Measurements from ENCODE around the gene OTOS. TPM values are rescaled to one million over a fixed set of nuclear protein-coding genes. Genes with fewer than 3 reads are reported as not detected.

OTOS gene
- total RNA-seq, 1 donor from 2014 or later, result not detected

DNA sequence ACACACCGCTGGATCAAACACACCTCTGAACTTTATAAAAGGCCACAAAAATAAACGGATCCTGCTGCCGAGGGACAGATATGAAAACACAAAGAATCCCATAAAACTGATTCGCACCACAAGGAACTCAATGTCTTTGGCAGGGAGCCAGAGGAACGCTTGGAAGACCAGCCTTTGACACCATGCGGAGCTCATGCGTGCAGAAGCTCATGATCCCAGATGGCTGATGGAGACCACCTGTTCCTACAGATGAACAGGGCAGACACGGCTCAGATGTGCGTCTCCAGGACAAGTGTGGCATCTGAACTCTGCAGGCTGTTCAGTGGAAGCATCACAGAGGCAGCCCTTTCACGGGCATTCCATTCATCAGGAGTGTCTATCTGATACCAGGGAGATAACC, 29.2 kb downstream of the OTOS start:
- Mint-ChIP-seq H3K27ac (no peak overlapping the region), H3K27me3 (peaks cover 40% of the 10 kb centered on the region), H3K4me1 (ENCODE audit: low read depth) (no peaks in the 10 kb centered on the region), H3K36me3 (ENCODE audit: insufficient read depth) (no peaks in the 10 kb centered on the region), H3K9me3 (ENCODE audit: low read depth) (peaks cover 4% of the 10 kb centered on the region), H3K4me3 (ENCODE audit: low read depth) (no peak overlapping the region)
- no peak for TF ChIP-seq CTCF (IDR thresholded peaks at IDR 0.05; ENCODE audit: unreplicated experiment)
- DNase-seq (ENCODE audit: low spot score, unreplicated experiment), result no peak

- Mint-ChIP-seq H3K4me1 (ENCODE audit: low read depth) (no peaks in the 10 kb centered on the region), H3K27ac (no peak overlapping the region), H3K9me3 (ENCODE audit: low read depth) (no peaks in the 10 kb centered on the region), H3K27me3 (peaks cover 36% of the 10 kb centered on the region), H3K4me3 (ENCODE audit: low read depth) (no peak overlapping the region), H3K36me3 (ENCODE audit: insufficient read depth) (no peaks in the 10 kb centered on the region)
- TF ChIP-seq CTCF (IDR thresholded peaks at IDR 0.05; ENCODE audit: unreplicated experiment), result no peak
- DNase-seq (ENCODE audit: low spot score, unreplicated experiment), result no peak
These were observed 31.1 kb downstream of the OTOS start for GRCh38 chr2:240109386-240109785.

- H3K27me3 Mint-ChIP-seq, result peaks cover 32% of the 10 kb centered on the region
- no peaks in the 10 kb centered on the region for H3K9me3 Mint-ChIP-seq (ENCODE audit: low read depth)
- TF ChIP-seq CTCF (IDR thresholded peaks at IDR 0.05; ENCODE audit: unreplicated experiment), result no peak
- no peak for DNase-seq (ENCODE audit: low spot score, unreplicated experiment)
- no peaks in the 10 kb centered on the region for H3K4me1 Mint-ChIP-seq (ENCODE audit: low read depth)
- no peak overlapping the region for H3K4me3 Mint-ChIP-seq (ENCODE audit: low read depth)
- no peak overlapping the region for H3K27ac Mint-ChIP-seq
- no peaks in the 10 kb centered on the region for H3K36me3 Mint-ChIP-seq (ENCODE audit: insufficient read depth)
These were observed 33.0 kb downstream of the OTOS start for GRCh38 chr2:240107477-240107796.

GRCh38 chr2:240106765-240107476, 33.5 kb downstream of the OTOS start:
- Mint-ChIP-seq H3K4me3 (ENCODE audit: low read depth) (no peak overlapping the region), H3K4me1 (ENCODE audit: low read depth) (no peaks in the 10 kb centered on the region), H3K27me3 (peaks cover 29% of the 10 kb centered on the region), H3K9me3 (ENCODE audit: low read depth) (no peaks in the 10 kb centered on the region), H3K27ac (no peak overlapping the region), H3K36me3 (ENCODE audit: insufficient read depth) (no peaks in the 10 kb centered on the region)
- no peak for TF ChIP-seq CTCF (IDR thresholded peaks at IDR 0.05; ENCODE audit: unreplicated experiment)
- DNase-seq (ENCODE audit: low spot score, unreplicated experiment), result no peak

DNA sequence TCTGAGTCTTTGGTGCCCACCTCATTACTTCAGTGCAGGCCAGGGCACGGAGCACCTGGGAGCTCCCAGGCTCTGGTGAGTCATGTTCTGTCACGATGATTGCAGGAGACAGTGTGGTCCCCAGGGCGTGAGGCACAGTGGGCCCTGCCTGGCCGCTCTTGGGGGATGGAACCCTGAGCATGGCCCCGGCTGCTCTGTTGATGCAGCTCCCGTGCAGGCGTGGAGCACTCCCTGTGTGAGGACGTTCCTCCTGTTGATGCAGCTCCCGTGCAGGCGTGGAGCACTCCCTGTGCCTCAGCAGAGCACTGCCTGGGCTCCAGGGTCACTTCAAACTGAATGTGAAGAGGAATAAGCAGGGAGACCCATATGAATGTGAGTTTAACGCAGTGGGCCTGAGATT, 34.5 kb downstream of the OTOS start:
- H3K27ac Mint-ChIP-seq, result no peak overlapping the region
- peaks cover 19% of the 10 kb centered on the region for H3K27me3 Mint-ChIP-seq
- peaks cover 4% of the 10 kb centered on the region for H3K9me3 Mint-ChIP-seq (ENCODE audit: low read depth)
- no peak for TF ChIP-seq CTCF (IDR thresholded peaks at IDR 0.05; ENCODE audit: unreplicated experiment)
- DNase-seq (ENCODE audit: low spot score, unreplicated experiment), result no peak
- no peak overlapping the region for H3K4me3 Mint-ChIP-seq (ENCODE audit: low read depth)
- no peaks in the 10 kb centered on the region for H3K36me3 Mint-ChIP-seq (ENCODE audit: insufficient read depth)
- H3K4me1 Mint-ChIP-seq (ENCODE audit: low read depth), result no peaks in the 10 kb centered on the region

All from progenitor cell of endocrine pancreas (in vitro differentiated cells).